Stimulated activated CD4-positive, alpha-beta T cell treated with anti-CD3 and anti-CD28 coated beads, TNF-alpha, amount 100 ng/mL, for 1 hour (primary cell): ENCODE results near the gene PAX1.

Source experiments
- DNase-seq, 3 donors: peaks; one replicate each; pipeline ENCODE4 v3.0.0-alpha.2; 2020; ENCODE audit warnings: low read depth in 3 of 3, low spot score in 1 of 3

PAX1 gene

GRCh38 chr20:21705575-21706260 is at the start of gene PAX1:
Gene PAX1 (plus strand): TSS chr20:21705664. CDS start chr20:21705713, 49 bp downstream.
- DNase-seq: no peak

GRCh38 chr20:21656308-21657067 is 49.0 kb upstream of the PAX1 start:
- DNase-seq: no peak

GRCh38 chr20:21661488-21662055 is 43.9 kb upstream of the PAX1 start:
- DNase-seq: no peak

GRCh38 chr20:21663465-21663864 is 42.0 kb upstream of the PAX1 start:
- DNase-seq: no peak

GRCh38 chr20:21665687-21666446 is 39.6 kb upstream of the PAX1 start:
- DNase-seq: no peak

GRCh38 chr20:21670126-21670525 is 35.3 kb upstream of the PAX1 start:
- DNase-seq: no peak

- DNase-seq: no peak
Measured at GRCh38 chr20:21670981-21671380, 34.5 kb upstream of the PAX1 start.

- DNase-seq: no peak
Measured at GRCh38 chr20:21677261-21677660, 28.2 kb upstream of the PAX1 start.

GRCh38 chr20:21677781-21678180 is 27.7 kb upstream of the PAX1 start:
- no peak for DNase-seq

- DNase-seq: no peak
Measured at GRCh38 chr20:21681234-21681921, 24.1 kb upstream of the PAX1 start.

- no peak for DNase-seq
Measured at GRCh38 chr20:21681922-21682318, 23.5 kb upstream of the PAX1 start.

GRCh38 chr20:21682521-21682954 is 22.9 kb upstream of the PAX1 start:
- DNase-seq: no peak

GRCh38 chr20:21684671-21685070 is 20.8 kb upstream of the PAX1 start:
- DNase-seq: no peak

- no peak for DNase-seq
Measured at GRCh38 chr20:21685981-21686380, 19.5 kb upstream of the PAX1 start.

- DNase-seq: no peak
Measured at GRCh38 chr20:21693322-21693721, 12.1 kb upstream of the PAX1 start.

GRCh38 chr20:21698494-21699215 is 6.8 kb upstream of the PAX1 start:
- DNase-seq: no peak

- no peak for DNase-seq
Measured at GRCh38 chr20:21699216-21699508, 6.3 kb upstream of the PAX1 start.

- no peak for DNase-seq
Measured at GRCh38 chr20:21701171-21701876, 4.1 kb upstream of the PAX1 start.

GRCh38 chr20:21702016-21702415 is 3.4 kb upstream of the PAX1 start:
- DNase-seq: no peak
